Measurements from ENCODE around the gene NAE1.
"Not testable (repeated sequence)": the region's sequence is repeated elsewhere in the genome, so short reads cannot be mapped to it uniquely, and the experiment has no call there.

Gene NAE1

DNA sequence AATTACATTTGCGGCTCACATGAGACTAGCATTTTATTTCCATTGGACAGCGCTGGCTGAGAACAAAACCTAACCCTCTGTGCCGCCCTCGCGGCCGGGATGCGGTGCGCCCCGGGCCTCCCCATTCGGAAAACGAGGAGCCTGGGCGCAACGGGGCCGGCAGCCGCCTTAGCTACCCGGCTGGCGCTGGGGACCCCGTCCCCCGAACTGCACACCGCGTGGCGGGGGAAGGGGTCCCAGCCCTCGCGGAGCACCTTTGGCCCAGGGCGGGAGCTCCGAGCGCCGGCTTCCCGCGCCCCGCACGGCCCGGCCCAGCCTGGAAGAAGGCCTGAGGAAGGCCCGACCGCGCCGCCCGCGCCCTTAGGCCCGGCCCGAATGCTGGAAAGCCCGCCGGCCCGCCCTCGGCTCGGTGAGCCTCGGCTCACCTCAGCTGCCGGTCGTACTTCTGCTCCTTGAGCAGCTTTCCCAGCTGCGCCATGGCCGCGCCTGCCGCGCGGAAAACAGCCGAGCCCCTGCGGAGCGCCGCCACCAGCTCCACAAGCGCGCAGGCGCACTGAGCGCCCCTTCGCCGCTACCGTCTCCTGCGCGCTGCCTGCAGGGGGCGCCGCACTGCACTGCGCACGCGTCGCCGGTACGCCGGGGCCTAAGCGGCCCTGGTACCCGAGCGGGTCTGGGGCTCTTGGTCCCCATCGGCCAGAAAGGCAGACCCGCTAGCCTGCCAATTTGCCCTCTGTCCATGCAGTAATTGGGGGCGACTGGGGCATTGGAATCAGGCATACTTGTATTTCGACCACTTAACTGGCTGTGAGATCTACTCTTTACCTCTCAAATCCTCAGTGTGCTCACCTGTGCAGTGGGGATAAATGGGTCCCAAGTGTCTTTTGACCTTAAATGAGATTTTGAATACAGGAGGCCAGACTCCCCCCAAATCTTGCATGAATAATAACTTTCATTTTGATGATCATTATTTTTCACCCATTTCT lies at the start of gene NAE1:
Gene NAE1 (minus strand): TSS at position 555 of the 983 bp plus-strand sequence. CDS start 77 bp downstream, at position 478.
- DNase-seq (ENCODE audit: low read depth in 2 of 3, low spot score in 1 of 3) = peak; percentile 79 to 84 (median 80)

DNA sequence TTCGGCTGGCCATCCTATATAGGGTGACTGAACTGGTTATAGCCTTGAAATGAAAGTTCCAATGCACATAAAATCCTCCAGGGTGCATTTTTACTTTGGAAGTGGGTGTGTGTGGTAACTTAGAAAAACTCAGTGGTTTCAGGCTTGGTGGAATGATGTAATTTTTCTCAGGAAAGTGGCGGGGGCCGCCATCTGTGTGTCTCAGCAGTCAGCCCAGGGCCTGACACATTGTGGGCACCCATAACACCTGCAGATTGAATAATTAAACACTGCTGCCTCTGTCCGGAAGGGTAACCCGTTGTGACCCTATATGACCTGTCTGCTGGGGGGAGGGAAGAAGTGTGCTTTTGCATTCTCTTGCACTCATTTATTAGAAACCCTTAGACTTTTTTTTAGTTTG lies 47.3 kb upstream of the NAE1 start:
- peak; percentile 62 to 74 (median 70) for DNase-seq (ENCODE audit: low read depth in 2 of 3, low spot score in 1 of 3)

DNA sequence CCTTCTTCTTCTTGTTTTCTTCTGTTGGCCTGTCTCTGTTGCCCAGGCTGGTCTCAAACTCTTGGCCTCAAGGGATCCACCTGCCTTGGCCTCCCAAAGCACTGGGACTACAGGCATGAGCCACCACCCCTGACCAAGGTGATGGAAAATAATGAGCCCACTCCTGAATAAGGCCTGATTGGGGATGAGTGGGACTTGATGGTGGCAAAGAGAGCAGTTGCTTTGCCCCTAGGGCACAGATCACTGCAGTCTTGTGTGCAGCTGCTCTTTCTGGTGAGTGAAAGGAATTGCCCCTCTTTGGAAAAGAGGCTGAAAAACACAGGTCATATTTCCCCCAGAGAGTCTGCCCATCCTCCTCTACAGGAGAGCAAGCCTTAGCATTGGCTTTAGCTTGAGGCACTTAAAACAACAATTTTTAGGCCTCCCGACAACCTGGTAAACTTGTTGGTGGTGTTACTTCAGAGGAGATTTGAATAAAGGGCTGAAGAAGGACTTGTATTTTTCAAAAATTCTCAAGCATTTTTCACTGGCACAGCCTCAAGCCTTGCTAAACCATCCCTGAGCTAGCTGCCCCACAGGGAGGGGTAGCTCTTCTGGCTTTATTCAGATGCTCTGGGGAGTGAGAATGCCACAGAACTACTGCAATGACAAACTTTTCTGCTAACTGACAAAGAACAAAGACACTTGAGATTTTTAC lies 43.5 kb upstream of the NAE1 start:
- no peak for DNase-seq (ENCODE audit: low read depth in 2 of 3, low spot score in 1 of 3)

DNA sequence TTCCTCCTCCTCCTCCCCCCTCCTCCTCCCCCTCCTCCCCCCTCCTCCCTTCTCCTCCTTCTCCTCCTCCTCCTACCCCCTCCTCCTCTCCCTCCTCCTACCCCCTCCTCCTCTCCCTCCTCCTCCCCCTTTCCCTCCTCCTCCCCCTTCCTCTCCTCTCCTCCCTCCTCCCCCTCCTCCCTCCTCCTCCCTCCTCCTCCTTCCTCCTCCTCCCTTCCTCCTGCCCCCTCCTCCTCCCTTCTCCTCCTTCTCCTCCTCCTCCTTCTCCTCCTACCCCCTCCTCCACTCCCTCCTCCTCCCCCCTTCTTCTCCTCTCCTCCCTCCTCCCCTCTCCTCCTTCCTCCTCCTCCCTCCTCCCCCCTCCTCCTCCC lies 42.9 kb upstream of the NAE1 start:
- DNase-seq (ENCODE audit: low read depth in 2 of 3, low spot score in 1 of 3) = no peak

DNA sequence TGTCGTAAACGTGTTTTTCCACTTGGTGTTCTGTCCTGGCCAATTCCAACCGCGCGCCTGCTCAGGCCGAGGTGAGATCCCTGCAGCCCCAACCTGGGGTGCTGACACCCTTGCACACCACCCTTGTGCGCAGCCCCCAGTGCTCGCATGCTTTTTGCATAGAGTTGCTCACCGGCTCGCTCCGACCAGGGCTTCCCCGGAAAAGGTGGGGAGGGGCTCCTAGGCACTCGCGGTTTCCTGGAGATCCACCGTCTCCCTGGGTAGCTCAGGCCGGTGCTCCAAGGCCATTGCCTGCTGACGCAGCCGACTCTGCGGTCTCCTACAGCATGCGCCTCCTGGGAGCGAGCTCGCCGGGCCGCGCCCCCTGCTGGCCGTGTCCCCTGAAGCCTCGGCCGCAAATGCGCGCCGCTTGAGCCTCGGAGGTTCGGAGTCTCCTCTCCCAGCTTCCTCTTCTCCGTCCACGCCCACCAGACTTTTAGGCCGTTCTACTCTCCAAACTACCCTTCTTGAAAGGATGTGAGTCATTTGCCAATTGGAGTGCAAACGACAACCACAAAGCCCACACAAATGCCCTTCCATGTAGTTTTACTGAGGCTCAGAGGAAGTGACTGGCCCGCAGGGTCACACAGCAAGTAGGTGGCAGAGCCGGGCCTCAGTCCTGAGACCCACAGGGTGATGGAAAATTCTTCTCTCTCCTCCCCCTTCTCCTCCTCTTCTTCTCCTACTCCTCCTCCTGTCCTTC lies 42.3 kb upstream of the NAE1 start:
- DNase-seq (ENCODE audit: low read depth in 2 of 3, low spot score in 1 of 3) = peak; percentile 85 to 92 (median 90)

DNA sequence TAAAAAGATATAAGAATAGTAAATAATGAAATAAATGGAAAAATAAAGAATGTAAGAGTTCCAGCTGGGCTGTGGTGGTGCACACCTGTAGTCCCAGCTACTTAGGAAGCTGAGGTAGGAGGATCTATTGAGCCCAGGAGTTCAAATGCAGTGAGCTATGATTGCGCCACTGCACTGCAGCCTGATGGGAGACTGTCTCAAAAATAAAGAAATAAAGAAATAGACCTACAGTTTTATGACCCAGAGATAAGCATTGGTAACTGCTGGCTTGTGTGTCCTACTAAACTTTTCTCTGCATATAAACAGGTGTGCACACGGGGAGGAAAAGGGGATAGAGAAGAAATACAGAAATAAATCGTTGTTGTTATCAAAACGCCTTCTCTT lies 41.8 kb upstream of the NAE1 start:
- DNase-seq (ENCODE audit: low read depth in 2 of 3, low spot score in 1 of 3) = no peak

DNA sequence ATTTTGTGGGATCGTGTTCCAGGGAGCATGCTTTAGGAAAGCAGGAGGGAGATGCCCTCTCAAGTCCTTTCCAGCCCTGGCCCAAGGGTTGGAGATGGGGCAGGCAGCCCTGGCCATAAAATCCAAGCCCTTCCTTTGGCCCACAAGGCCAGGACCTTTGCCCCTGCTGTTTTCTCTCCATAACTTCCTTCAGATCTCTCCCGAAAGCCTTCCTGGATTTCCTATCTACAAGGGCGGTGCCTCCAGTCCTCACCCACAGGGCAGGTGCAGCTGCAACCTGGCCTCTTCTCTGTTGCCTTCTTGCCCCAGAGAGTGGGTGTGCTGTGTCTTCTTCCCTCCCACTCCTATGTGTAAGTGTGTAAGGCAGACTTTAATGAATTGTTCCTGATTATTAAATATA lies 41.1 kb upstream of the NAE1 start:
- DNase-seq (ENCODE audit: low read depth in 2 of 3, low spot score in 1 of 3) = no peak

DNA sequence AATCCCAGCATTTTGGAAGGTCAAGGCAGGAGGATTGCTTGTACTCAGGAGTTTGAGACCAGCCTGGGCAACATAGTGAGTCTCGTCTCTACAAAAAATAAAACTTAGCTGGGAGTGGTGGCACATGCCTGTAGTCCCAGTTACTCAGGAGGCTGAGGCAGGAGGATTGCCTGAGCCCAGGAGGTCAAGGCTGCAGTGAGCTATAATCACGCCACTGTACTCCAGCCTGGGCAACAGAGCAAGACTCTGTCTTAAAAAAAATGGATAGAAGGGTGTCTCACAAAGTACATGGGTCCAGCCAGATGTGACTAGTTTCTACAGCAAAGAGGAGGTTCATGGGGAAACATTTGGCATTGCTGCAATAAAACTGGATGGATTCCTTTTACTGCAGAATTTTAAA lies 40.6 kb upstream of the NAE1 start:
- DNase-seq (ENCODE audit: low read depth in 2 of 3, low spot score in 1 of 3) = not testable (repeated sequence)

DNA sequence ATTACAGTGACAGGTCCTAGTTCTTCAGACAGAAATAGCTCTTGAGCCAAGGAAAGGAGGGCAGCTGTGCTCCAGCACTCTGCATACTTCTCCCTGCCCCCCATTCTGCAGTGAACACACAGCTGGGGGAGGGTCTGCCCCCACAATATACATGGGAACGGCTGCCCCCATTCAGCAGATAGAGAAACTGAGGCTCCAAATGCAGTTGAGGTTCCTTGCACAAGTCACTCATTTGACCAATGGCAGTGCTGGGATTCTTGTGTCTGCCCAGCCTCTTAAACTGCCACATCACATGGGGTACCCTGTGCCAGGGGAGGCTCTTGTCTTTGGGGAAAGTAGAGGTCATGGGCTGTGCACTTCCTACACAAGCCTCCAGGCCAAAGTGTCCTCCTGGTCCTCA lies 38.6 kb upstream of the NAE1 start:
- DNase-seq (ENCODE audit: low read depth in 2 of 3, low spot score in 1 of 3) = no peak

DNA sequence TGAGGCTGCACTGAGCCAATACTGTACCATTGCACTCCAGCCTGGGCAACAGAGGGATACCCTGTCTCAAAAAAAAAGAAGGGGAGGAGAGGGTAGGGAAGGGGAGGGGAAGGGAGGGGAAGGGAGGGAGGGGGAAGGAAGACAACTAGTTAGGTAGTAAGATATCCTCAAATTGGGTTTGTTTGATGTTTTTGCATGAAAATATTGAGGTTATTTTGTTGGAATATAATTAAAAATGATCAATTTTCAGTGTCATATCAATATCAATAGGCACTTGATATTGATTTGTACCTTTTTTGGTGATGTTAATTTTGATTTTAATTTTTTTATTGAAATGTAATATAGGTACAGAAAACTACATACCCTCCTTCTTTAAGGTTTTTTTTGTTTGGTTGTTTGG lies 32.9 kb upstream of the NAE1 start:
- DNase-seq (ENCODE audit: low read depth in 2 of 3, low spot score in 1 of 3) = no peak

DNA sequence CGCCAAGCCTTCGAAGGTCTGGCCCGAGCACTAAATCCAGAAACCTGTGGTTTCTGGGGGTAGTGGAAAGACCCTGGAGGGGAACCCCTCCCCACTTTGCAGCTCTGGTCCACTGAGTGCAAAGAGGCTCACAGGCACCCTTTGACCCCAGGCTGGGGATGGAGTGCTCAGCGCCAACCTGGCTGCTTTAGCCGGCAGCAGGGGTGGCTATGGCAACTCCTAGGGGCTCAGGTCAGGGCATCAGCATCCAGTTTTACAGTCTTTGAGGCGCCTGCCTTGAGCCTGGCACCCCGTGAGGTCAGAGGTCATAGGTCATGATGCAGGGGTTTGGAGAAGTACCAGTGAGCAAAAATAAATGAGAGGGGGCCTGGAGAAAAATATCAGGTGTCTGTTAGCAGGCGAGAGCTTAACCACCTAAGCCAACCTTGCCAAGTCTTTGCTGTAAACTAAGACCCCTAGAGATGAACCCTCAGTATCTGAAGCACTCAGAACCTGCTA lies 31.3 kb upstream of the NAE1 start:
- DNase-seq (ENCODE audit: low read depth in 2 of 3, low spot score in 1 of 3) = no peak

DNA sequence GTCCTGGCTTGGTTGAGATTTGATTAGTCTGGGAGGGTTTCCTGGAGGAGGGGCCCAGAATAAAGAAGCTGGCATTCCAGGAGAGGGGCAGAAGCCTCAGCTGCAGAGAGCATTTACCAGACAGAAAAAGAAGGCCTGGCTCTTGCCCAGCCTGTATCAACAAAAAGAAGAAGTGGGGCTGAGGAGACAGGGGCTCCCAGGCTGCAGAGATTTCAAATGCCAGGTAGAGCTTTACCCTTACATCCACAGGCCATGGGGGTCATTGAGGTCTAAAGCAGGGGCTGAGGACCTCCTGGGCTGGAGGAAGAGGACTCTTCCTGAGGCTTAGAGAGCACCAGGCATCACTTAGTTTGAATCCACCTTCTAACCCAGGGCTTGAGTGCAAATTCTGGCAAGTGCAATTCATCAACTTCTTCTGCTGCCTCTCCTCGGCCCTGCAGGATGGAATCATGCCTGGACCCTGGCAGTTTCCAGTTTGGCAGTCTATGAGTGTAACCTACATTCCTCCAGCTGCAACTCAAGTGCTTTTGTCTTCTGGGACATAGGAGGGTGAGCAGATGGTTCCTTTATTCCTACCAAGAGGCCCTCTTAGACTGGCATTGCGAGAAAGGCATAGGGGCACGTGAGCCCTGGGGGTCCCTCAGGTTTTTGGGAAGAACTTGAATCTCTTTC lies 28.8 kb upstream of the NAE1 start:
- no peak for DNase-seq (ENCODE audit: low read depth in 2 of 3, low spot score in 1 of 3)

DNA sequence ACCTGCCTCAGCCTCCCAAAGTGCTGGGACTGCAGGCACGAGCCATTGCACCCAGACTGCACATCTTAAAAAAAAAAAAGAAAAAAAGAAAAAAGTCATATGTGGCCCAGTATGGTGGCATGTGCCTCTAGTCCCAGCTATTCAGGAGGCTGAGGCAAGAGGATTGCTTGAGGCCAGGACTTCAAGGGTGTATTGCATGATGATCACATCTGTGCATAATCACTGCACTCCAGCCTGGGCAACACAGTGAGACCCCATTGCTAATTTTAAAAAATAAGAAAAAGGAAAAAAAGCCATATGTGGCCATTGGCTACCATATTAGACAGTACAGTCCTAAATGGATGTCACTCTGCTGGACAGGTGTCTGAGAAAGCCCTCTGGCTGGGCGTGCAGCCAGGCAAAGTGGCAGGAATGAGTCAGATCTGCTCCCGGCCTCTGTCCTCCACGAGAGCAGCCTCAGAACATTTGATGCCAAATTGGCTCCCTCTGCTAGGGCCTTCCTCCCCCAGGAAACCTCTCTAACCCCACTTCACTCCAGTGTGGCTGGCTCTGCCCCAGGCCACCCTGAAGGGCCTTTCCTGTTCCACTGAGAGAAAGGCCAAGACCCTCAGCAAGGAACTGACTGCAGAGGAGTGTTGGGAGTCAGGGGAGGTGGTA lies 28.1 kb upstream of the NAE1 start:
- no peak for DNase-seq (ENCODE audit: low read depth in 2 of 3, low spot score in 1 of 3)

DNA sequence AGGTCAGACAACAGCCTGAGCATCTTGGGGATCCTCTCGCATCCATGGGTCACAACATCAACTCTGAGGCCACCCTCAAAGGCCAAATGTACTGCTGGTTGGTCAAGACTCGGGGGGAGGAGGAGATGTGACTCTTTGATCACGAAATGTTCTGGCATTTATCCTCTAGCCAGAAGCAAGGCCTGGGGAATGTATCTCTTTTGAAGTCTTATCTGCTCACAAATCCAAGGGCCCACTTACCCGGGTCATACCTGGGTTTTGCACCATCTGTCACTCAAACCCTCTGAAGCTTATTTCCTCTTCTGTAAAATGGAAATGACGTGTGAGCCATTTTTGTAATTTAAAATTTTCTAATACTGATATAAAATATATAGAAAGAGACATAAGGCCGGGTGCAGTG lies 26.7 kb upstream of the NAE1 start:
- no peak for DNase-seq (ENCODE audit: low read depth in 2 of 3, low spot score in 1 of 3)

DNA sequence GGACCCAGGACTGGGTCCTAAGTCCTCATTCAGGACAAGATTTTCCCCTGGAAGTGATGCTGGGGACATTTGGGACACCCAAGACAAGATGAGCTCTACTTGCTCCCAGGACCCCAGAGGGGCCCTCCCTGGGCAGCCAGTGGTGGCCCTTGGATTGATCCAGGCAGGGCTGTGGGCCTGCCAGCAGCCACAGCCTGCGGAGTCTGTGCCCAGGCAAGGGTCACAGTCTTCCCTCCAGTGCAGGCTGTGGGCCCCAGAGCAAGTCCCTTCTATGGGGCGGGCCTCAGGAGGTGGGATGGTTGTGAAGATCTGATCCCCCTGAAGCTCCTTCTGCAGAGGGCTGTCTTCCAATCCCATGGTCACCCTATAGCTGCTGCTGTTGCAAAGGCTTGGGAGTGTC lies 26.0 kb upstream of the NAE1 start:
- no peak for DNase-seq (ENCODE audit: low read depth in 2 of 3, low spot score in 1 of 3)

DNA sequence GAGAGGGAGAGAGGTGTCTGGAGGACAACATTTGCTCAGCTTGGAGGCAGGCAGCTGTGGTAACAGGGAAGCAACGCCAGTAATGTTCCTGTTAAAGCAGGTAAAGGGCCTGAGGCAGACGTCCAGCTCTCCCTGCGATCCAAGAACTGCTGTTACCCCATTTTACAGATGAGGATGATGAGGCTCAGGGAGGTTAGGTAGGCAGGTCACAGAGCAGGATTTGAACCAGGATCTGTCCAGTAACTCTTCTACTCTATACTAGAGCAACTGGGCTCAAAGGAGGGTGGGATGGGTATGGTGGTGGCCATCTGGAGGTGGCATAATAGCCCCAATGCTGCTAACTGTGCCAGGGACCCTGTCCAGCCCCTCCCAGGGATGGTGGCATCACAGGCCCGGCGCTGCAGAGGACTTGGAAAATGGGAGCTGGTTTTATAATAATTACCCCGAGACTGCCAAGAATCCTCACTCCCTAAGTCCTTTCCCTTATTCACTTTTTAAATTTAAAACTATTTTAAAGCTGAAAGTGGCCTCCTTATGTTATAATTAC lies 25.5 kb upstream of the NAE1 start:
- no peak for DNase-seq (ENCODE audit: low read depth in 2 of 3, low spot score in 1 of 3)

DNA sequence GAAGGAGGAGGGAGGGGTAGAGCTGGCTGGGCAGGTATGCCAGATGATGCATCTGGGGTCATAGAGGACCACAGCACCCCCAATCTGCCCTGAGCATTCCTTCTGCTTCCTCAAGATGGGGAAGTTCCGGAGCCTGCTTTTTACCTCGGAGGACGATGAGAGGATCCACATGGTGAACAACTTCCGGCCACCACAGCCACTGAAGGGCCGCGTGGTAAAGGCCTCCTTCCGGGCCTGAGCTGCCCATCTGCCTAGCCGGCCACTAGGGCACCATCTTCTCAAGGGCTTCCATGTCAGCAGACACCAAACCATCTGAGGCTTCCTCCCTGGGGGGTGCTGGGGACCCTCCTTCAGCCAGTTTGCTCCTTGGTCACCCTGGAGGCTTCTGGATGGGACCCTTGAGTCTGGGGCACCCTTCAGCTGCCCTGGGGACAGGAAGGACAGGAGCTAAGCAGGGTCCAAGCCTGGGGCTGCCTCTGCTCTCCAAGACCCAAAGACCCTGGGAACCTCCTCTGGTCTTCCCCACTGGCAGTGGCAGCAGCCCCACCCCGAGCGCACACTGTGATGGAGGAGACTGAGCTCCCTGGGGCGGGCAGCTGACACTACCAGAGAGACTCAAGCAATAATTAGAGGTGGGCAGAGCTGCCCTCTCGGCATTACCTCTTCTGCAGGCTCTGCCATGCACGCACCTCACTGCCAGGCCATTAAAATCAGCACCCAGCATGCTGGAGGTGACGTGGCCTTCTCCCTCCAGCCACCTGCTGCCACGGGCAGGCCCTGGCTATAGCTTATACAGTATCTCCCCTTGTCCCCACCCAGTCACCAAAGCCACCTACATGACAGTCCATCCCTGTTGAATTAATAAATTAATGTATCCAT lies 22.7 kb upstream of the NAE1 start:
- no peak for DNase-seq (ENCODE audit: low read depth in 2 of 3, low spot score in 1 of 3)

DNA sequence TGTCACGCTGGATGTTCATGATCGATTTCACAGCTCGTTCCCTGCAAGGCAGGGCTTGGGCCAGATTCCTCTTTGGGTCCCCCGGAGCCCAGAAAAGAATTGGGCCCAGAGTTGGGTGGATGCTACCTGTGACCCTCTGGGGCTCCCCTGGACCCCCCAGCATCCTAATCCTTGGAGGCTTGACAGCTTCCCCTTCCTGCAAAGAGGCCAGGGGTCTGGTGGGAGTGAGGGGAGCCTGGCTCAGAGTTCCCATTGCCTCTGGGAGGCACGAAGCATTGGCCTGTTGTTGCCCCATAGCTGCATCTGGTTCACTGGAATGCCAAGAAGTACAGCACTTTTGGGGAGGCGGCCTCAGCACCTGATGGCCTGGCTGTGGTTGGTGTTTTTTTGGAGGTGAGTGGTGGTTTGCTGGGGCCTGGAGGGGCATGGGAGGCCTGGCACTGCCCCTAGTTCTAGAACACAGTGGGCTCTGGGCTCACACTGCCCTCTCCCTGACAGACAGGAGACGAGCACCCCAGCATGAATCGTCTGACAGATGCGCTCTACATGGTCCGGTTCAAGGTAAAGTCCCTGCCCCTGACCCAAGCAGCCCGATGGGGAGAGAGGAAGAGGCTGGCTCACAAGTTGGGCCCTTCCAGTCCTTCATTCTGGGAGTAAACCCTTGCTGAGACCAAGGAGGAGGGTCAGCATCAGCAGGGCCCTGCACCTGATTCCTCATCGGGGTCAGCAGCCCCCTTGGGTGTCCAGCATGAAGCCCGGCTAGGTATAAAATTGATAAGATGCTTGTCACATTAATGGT lies 20.6 kb upstream of the NAE1 start:
- DNase-seq (ENCODE audit: low read depth in 2 of 3, low spot score in 1 of 3) = no peak

All from stimulated activated CD4-positive, alpha-beta T cell treated with anti-CD3 and anti-CD28 coated beads, Interleukin-12 subunit alpha, Interleukin-12 subunit beta, amount 100 ng/mL, for 48 hours (primary cell).